Skin of body (tissue), 2 donors: Measurements from ENCODE around the gene KCNN3. TPM values are rescaled to one million over a fixed set of nuclear protein-coding genes. Genes with fewer than 3 reads are reported as not detected.
A peak's percentile ranks its signal among the peaks of the same experiment; 100 is the strongest.

Experiments
- DNase-seq: peaks from one replicate; lab custom pipeline; 2025; lab: John Stamatoyannopoulos, UW
- total RNA-seq: library from RNA; depleted of rRNA; stranded (reverse); fragments of >200 nt; gene quantifications from one replicate; pipeline ENCODE4 v1.2.3, GENCODE V29; 2014

Gene KCNN3
- total RNA-seq, 1 donor from 2014 or later = 0.99 TPM

DNA sequence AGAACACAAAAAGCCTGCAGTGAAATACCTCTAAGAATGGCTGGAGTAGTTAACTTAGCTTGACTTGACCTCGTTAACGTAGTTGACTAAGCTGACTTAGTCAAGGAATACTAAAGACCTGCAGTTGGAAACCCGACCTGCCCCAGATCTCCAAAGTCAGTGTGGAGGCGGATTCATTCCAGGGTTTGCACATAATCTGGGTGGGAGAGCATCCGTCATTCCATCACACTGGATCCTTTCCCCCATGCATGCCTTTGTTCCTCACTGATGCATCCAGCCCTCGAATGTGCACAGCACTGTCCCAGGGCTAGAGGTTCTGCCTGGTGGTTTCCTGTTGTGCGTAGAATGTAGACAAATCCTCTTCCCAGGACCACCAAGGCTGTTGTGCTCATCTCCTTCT is 76.4 kb downstream of the KCNN3 start:
- no peak for DNase-seq

DNA sequence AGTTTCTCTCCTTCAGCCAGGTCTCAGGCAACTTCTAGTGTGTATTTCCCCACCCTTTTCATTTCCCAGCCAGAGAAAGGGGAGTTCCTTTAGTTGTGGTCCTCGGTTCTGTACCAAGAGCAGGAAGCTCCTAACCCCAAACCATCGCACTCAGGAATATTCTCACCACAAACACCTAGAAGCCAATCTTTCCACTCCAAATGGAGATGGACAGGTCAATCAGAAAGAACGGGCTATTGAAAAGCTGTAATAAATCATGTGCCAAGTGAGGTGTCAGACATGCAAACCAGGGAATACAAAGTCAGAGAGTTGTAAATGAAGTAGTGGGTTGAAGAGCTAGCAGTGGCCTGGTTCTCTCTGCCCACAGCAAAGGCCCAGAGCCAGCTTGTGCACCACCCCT is 77.2 kb downstream of the KCNN3 start:
- no peak for DNase-seq

GRCh38 chr1:154791292-154792166 is 78.6 kb downstream of the KCNN3 start:
- no peak for DNase-seq

- peak; percentile 25 for DNase-seq
Observed at GRCh38 chr1:154788886-154789285, 81.2 kb downstream of the KCNN3 start.

DNA sequence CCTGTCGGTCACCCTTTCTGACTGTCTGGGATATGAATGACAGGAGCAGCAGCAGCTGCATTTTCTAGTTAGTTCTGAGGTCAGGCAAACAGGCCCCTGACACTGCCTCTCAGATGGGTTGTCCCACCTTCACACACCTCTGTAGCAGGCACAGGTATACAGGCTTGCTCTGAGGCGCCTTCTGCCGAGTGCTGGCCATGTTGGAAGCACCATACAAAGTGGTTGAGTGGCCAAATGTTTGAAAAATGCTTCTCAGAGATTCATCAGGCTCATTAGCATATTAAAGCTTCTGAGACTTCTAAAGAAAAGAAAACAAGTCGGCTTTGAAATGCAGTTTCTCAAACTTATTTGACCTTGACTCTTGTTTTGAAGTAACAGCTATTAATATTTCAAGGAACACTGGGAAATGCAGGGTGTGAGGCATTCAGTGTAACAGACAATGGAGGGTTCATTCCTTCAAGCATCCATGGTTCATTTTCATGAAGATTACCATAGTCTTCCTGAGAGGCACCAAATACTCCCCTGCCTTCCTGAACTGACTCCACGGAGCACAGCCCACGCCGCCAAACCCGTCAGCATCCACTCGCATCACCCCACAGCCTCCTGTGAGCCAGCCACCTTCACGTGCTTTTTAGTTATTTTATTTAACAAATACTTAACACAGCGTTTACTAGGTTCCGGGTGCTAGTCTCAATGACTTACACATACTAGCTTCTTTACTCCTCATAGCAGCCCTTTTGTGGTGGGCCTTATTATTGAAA is 81.8 kb downstream of the KCNN3 start:
- no peak for DNase-seq

GRCh38 chr1:154786804-154787570 is 83.1 kb downstream of the KCNN3 start:
- DNase-seq = no peak

- DNase-seq = no peak
Observed at GRCh38 chr1:154784924-154785531, 85.1 kb downstream of the KCNN3 start.

GRCh38 chr1:154784416-154784815 is 85.7 kb downstream of the KCNN3 start:
- no peak for DNase-seq

GRCh38 chr1:154783976-154784375 is 86.1 kb downstream of the KCNN3 start:
- no peak for DNase-seq

DNA sequence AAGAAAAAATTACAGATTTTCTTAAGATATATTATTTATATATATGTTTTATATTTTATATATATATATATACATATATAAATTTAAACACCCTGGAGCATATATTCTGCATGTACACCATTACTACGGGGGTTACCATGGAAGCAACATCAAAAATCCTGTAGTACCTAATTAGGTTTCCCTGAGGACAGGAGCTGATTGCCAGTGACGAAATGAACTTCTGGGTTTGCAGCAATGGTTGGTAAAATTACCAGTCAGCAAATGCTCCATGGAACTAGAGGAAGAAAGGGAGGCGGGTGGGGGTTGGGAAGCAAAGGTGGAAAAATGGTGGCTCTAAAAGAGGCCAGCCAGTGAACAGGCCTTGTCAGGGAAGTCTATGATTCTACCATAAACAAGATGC is 89.5 kb downstream of the KCNN3 start:
- DNase-seq = no peak

- DNase-seq = no peak
Observed at GRCh38 chr1:154779551-154780189, 90.4 kb downstream of the KCNN3 start.

GRCh38 chr1:154778944-154779343 is 91.1 kb downstream of the KCNN3 start:
- DNase-seq = no peak

GRCh38 chr1:154778275-154778674 is 91.8 kb downstream of the KCNN3 start:
- DNase-seq = no peak

DNA sequence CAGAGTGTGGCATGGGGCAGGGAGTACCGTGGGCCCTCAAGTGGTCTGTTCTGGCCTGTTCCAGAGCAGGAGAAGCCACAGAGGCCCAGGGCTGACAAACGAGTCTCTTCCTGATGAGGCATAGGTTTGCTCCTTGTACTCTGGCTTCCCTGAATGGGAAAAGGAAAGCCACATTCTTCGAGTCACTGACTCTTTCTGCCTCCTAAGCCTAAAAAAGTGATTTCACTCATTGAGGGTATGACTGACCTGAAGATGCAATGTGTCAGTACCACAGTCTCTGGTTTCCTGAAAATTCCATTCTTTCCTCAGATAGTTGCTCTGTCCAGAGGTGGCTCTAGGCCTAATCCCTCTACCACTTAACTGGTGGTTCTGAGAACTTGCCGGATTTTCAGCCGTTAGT is 92.3 kb downstream of the KCNN3 start:
- no peak for DNase-seq

GRCh38 chr1:154777154-154777553 is 92.9 kb downstream of the KCNN3 start:
- no peak for DNase-seq

GRCh38 chr1:154775621-154776605 is 94.2 kb downstream of the KCNN3 start:
- no peak for DNase-seq

GRCh38 chr1:154774175-154774855 is 95.8 kb downstream of the KCNN3 start:
- no peak for DNase-seq

- DNase-seq = no peak
Observed at GRCh38 chr1:154773551-154773950, 96.5 kb downstream of the KCNN3 start.
